ENCODE measurements around the gene SGPP2. TPM values are rescaled to one million over a fixed set of nuclear protein-coding genes. Genes with fewer than 3 reads are reported as not detected.

SGPP2 gene
- polyA plus RNA-seq, 1 donor (not counting 4 experiments of a cell fraction or from before 2014, with no cell fraction given) = 2.6 TPM

- Histone ChIP-seq H4K20me1 (ENCODE audit: control insufficient read depth, extremely low read depth, insufficient read depth, low read length) (no peaks in the 10 kb centered on the region), H2AFZ (ENCODE audit: control insufficient read depth, low read length) (no peak overlapping the region), H3K27ac (ENCODE audit: control insufficient read depth, insufficient read depth, low read length) (no peak overlapping the region), H3K79me2 (ENCODE audit: control insufficient read depth, insufficient read depth, low read length) (no peaks in the 10 kb centered on the region), H3K4me3 (ENCODE audit: control insufficient read depth in 2 of 3, extremely low read depth in 1 of 3, insufficient read depth in 2 of 3, low read depth in 1 of 3, low read length in 3 of 3) (no peak overlapping the region), H3K9me3 (ENCODE audit: control insufficient read depth, low read depth, low read length) (no peaks in the 10 kb centered on the region), H3K27me3 (ENCODE audit: control insufficient read depth, extremely low read depth, insufficient read depth, low read length) (no peaks in the 10 kb centered on the region), H3K9me1 (ENCODE audit: control insufficient read depth, extremely low read depth, insufficient read depth, low read length) (no peaks in the 10 kb centered on the region), H3K9ac (ENCODE audit: control insufficient read depth, extremely low read depth, insufficient read depth, low read length) (no peak overlapping the region), H3K36me3 (ENCODE audit: control insufficient read depth in 2 of 2, extremely low read depth in 1 of 2, insufficient read depth in 2 of 2, low read length in 2 of 2) (no peaks in the 10 kb centered on the region), H3K4me1 (ENCODE audit: control insufficient read depth, extremely low read depth, insufficient read depth, low read length) (no peaks in the 10 kb centered on the region), H3K4me2 (ENCODE audit: control insufficient read depth, extremely low read depth, insufficient read depth, low read depth, low read length) (no peak overlapping the region)
- dilution Hi-C loops (cut with MboI; ENCODE audit: extremely low pct_ligation_motif_present, low sequenced_read_pairs) = no loop called here
- DNase-seq (ENCODE audit: low read depth, low spot score) = no peak
- no peak for FAIRE-seq
- no peak for TF ChIP-seq CTCF (optimal IDR thresholded peaks at IDR 0.05 in 1 of 3, IDR thresholded peaks at IDR 0.05 in 1 of 3, conservative IDR thresholded peaks at IDR 0.05 in 1 of 3; ENCODE audit: extremely low read depth in 1 of 3, insufficient read depth in 2 of 3, low read length in 3 of 3)
- no peak for TF ChIP-seq EZH2 (IDR thresholded peaks at IDR 0.05; ENCODE audit: low read length)
Observed at GRCh38 chr2:222447131-222447530, 22.8 kb downstream of the SGPP2 start.

- no peak for TF ChIP-seq CTCF (optimal IDR thresholded peaks at IDR 0.05 in 1 of 3, IDR thresholded peaks at IDR 0.05 in 1 of 3, conservative IDR thresholded peaks at IDR 0.05 in 1 of 3; ENCODE audit: extremely low read depth in 1 of 3, insufficient read depth in 2 of 3, low read length in 3 of 3)
- TF ChIP-seq EZH2 (IDR thresholded peaks at IDR 0.05; ENCODE audit: low read length) = no peak
Observed at GRCh38 chr2:222448748-222449181, 24.4 kb downstream of the SGPP2 start.

More at GRCh38 chr2:222448748-222449181, 24.4 kb downstream of the SGPP2 start:
- FAIRE-seq (no peak), DNase-seq (ENCODE audit: low read depth, low spot score) (no peak)
- Histone ChIP-seq H3K4me2 (ENCODE audit: control insufficient read depth, extremely low read depth, insufficient read depth, low read depth, low read length) (no peak overlapping the region), H3K9me1 (ENCODE audit: control insufficient read depth, extremely low read depth, insufficient read depth, low read length) (no peaks in the 10 kb centered on the region), H3K36me3 (ENCODE audit: control insufficient read depth in 2 of 2, extremely low read depth in 1 of 2, insufficient read depth in 2 of 2, low read length in 2 of 2) (no peaks in the 10 kb centered on the region), H4K20me1 (ENCODE audit: control insufficient read depth, extremely low read depth, insufficient read depth, low read length) (no peaks in the 10 kb centered on the region), H3K4me1 (ENCODE audit: control insufficient read depth, extremely low read depth, insufficient read depth, low read length) (no peaks in the 10 kb centered on the region), H3K27ac (ENCODE audit: control insufficient read depth, insufficient read depth, low read length) (no peak overlapping the region), H2AFZ (ENCODE audit: control insufficient read depth, low read length) (no peak overlapping the region), H3K9me3 (ENCODE audit: control insufficient read depth, low read depth, low read length) (no peaks in the 10 kb centered on the region), H3K79me2 (ENCODE audit: control insufficient read depth, insufficient read depth, low read length) (no peaks in the 10 kb centered on the region), H3K9ac (ENCODE audit: control insufficient read depth, extremely low read depth, insufficient read depth, low read length) (no peak overlapping the region), H3K4me3 (ENCODE audit: control insufficient read depth in 2 of 3, extremely low read depth in 1 of 3, insufficient read depth in 2 of 3, low read depth in 1 of 3, low read length in 3 of 3) (no peak overlapping the region), H3K27me3 (ENCODE audit: control insufficient read depth, extremely low read depth, insufficient read depth, low read length) (no peaks in the 10 kb centered on the region)
- dilution Hi-C loops (cut with MboI; ENCODE audit: extremely low pct_ligation_motif_present, low sequenced_read_pairs) = no loop called here
